ENCODE results near the gene CAPN2.

DNA sequence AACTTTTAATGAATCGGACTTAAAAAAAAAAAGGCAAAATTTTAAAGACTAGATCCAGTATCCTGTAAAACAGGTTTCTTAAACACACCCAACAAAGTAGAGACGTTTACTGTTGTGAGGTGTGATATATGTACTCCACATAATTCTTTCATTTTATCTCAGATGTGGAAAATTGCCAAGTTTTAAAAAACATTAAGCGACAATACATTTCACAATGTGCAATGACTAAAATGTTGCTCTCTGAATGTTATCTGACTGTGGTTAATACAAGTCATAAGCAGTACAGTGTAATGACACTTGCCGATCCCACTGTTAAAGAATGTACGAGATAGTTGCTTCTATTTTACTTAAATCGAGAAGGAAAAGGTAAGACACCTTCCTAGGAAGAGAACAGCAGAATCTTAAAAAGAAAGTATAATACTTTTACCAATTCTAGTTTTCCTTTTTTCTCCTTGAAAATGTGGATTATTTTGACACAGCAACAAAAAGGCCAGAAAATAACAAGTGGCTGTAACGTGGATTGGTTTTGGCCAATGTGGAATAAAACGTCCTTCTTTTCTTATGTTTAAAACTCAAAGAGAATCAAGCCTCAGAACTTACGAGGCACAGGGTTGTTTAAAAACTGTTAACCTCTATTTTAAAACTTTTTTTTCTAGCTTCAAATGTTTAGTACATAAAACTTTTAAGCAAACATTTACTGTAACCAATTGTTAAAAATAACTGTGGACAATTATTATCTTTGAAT is 82.0 kb downstream of the CAPN2 start:
- TF ChIP-seq POLR2A (IDR thresholded peaks at IDR 0.05; ENCODE audit: low read length) (no peak), GATA1 (IDR thresholded peaks at IDR 0.05; ENCODE audit: low read depth, low read length) (no peak)
